Spleen (tissue), 11 donors: ENCODE data around the gene RASSF1. TPM values are rescaled to one million over a fixed set of nuclear protein-coding genes. Genes with fewer than 3 reads are reported as not detected.
A peak's percentile ranks its signal among the peaks of the same experiment; 100 is the strongest.

Source experiments
- DNase-seq: peaks from one replicate; pipeline ENCODE4 v3.0.0-alpha.2; 2020
- H3K27ac ChIP-seq, 8 donors: fragments of 200-600 bp; sonication (generic) in 7 of 8; 1 replicate in 4 of 8; 2 replicates in 4 of 8; pipeline versions ENCODE4 v1.5.0 to v1.8.0; 2016 to 2021; ENCODE audit warnings: inconsistent platforms in 4 of 8, mild to moderate bottlenecking in 4 of 8, moderate library complexity in 1 of 8
- H3K27me3 ChIP-seq, 7 donors: fragments of 200-600 bp; sonication (generic) in 6 of 7; replicated peaks in 1 of 7; 1 replicate in 4 of 7; 2 replicates in 3 of 7; pipeline versions ENCODE4 v1.5.0 to v1.8.0; 2016 to 2021; ENCODE audit warnings: inconsistent platforms in 3 of 7, mild to moderate bottlenecking in 1 of 7
- H3K36me3 ChIP-seq, 6 donors: fragments of 200-600 bp; sonication (generic) in 5 of 6; 1 replicate in 4 of 6; 2 replicates in 2 of 6; pipeline versions ENCODE4 v1.5.0 to v1.8.0; 2016 to 2021; ENCODE audit warnings: inconsistent platforms in 2 of 6
- H3K4me1 ChIP-seq, 6 donors: fragments of 200-600 bp; sonication (generic) in 5 of 6; 1 replicate in 3 of 6; 2 replicates in 3 of 6; pipeline versions ENCODE4 v1.5.0 to v1.8.0; 2016 to 2021; ENCODE audit warnings: inconsistent platforms in 3 of 6
- H3K4me3 ChIP-seq, 8 donors: fragments of 200-600 bp; sonication (generic) in 7 of 8; 1 replicate in 4 of 8; 2 replicates in 4 of 8; pipeline versions ENCODE4 v1.5.0 to v1.8.0; 2016 to 2021; ENCODE audit warnings: inconsistent platforms in 4 of 8, mild to moderate bottlenecking in 4 of 8, moderate library complexity in 2 of 8
- H3K9me3 ChIP-seq, 8 donors: fragments of 200-600 bp; sonication (generic) in 7 of 8; 1 replicate in 4 of 8; 2 replicates in 4 of 8; pipeline versions ENCODE4 v1.5.0 to v1.8.0; 2016 to 2021; ENCODE audit warnings: inconsistent platforms in 4 of 8
- POLR2A ChIP-seq, 3 donors: fragments of 450-650 bp; IDR thresholded peaks; one replicate each; pipeline ENCODE4 v1.5.1; 2017; ENCODE audit warnings: antibody characterized with exemption in 3 of 3, mild to moderate bottlenecking in 1 of 3
- POLR2AphosphoS5 ChIP-seq, 3 donors: sonication (generic); formaldehyde crosslinking; IDR thresholded peaks; one replicate each; pipeline ENCODE4 v1.5.1; 2017; ENCODE audit warnings: antibody characterized with exemption in 3 of 3
- WGBS, 5 donors: extraction: QIAGEN DNeasy Blood & Tissue Kit in 3 of 5; methylation state at CpG; one replicate each; pipeline versions ENCODE4 v1.1.5 to v1.1.7; 2013 to 2018; 5-methylcytosine and 5-hydroxymethylcytosine counted together
- intact Hi-C: fragments of 100-400 bp; cut with DNase I; formaldehyde crosslinking; loops from one replicate; pipeline ENCODE4 v1.15.0; 2023; ENCODE audit warnings: low total_unique reads
- polyA plus RNA-seq, 3 donors: library from polyadenylated mRNA; stranded (reverse); fragments of 200-250 nt; gene quantifications; one replicate each; pipeline ENCODE4 v1.2.1, GENCODE V29; 2013
- total RNA-seq, 7 donors: library from RNA; depleted of rRNA in 3 of 7; stranded (reverse); fragments of >200 nt in 3 of 7; fragmentation: NEBNext Ultra II Directional in 4 of 7; extraction: Animal tissue kit (Norgen Biotek cat#: 25700) in 4 of 7; gene quantifications; one replicate each; pipeline versions ENCODE4 v1.1.0 to v1.2.1, GENCODE V29; 2016 to 2021
- TF ChIP-seq, protein P1 (sequence below), 11 experiments: fragments of 200-600 bp in 7 of 11; fragments of 450-650 bp in 4 of 11; sonication (generic) in 4 of 11; IDR thresholded peaks in 8 of 11; conservative IDR thresholded peaks in 3 of 11; 1 replicate in 7 of 11; 2 replicates in 4 of 11; pipeline versions ENCODE4 v1.4.0 to v1.8.0; 2016 to 2021; ENCODE audit warnings: antibody characterized with exemption in 11 of 11, inconsistent platforms in 4 of 11, mild to moderate bottlenecking in 1 of 11
- donor health status: healthy with polysubstance abuse.
- donor health status: DM: no; HTN: no; CAD: no; lungs with moderate emphysema.
- donor health status: DM: no; HTN: no; CAD: no.
- donor health status: Bipolar disorder and iron deficiency.
- donor health status: healthy.
- donor health status: DM: no; HTN: no; CAD: no.
- donor health status: DM: yes; HTN: yes; CAD: no.

The RASSF1 gene
- total and polyA plus RNA-seq, 10 donors = 48.3 to 113 (median 64.7) TPM

DNA sequence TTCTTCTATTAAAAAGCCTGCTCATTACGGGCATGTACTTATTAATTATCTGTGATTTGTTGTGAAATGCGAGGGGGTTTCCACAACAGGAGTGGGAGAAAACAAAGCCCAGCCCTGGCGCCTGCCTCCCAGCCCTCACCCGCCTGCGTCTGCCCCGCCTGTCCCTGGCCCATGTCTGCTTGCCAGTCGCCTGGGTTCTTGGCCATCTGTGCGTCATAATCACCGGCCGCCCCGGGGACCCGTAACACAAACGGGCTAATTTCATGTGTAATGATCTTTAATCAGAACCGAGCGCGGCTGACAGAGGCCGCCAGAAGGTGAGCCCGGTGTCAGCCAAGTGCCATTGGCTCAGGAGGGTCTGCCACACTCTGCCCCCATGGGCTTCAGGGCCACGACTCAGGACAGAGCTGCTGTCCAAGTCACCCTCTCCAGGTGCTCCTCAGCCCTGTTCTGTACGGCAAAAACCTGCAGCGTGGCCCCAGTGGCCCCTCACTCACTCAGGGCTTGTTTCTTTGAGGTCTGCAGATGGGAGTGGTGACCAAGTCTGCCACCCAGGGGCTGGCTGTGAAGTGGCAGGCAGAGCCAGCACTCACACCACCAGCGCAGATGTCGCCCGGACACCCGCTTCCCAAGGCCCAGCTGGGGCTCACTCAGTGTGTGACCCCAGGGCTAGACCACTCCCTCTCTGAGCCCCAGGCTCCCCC, 47.5 kb upstream of the RASSF1 start:
- Histone ChIP-seq H3K9me3 (no peaks in the 10 kb centered on the region), H3K4me3 (no peak overlapping the region), H3K27me3 (no peaks in the 10 kb centered on the region), H3K4me1 (peaks cover 0 to 24% (median 9%) of the 10 kb centered on the region in 6 donors), H3K27ac (no peak overlapping the region), H3K36me3 (no peaks in the 10 kb centered on the region)
- no peak for DNase-seq
- TF ChIP-seq POLR2A (IDR thresholded peaks at IDR 0.05) (no peak), POLR2AphosphoS5 (IDR thresholded peaks at IDR 0.05) (no peak)
- TF ChIP-seq, protein P1, sequence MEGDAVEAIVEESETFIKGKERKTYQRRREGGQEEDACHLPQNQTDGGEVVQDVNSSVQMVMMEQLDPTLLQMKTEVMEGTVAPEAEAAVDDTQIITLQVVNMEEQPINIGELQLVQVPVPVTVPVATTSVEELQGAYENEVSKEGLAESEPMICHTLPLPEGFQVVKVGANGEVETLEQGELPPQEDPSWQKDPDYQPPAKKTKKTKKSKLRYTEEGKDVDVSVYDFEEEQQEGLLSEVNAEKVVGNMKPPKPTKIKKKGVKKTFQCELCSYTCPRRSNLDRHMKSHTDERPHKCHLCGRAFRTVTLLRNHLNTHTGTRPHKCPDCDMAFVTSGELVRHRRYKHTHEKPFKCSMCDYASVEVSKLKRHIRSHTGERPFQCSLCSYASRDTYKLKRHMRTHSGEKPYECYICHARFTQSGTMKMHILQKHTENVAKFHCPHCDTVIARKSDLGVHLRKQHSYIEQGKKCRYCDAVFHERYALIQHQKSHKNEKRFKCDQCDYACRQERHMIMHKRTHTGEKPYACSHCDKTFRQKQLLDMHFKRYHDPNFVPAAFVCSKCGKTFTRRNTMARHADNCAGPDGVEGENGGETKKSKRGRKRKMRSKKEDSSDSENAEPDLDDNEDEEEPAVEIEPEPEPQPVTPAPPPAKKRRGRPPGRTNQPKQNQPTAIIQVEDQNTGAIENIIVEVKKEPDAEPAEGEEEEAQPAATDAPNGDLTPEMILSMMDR (IDR thresholded peaks at IDR 0.05 in 8 of 11, conservative IDR thresholded peaks at IDR 0.05 in 3 of 11) = no peak
- WGBS, 5 donors = 81 to 87% (median 83%) methylated on average over 19 to 25 of the region's 25 CpGs
- intact Hi-C loops = no loop called here

DNA sequence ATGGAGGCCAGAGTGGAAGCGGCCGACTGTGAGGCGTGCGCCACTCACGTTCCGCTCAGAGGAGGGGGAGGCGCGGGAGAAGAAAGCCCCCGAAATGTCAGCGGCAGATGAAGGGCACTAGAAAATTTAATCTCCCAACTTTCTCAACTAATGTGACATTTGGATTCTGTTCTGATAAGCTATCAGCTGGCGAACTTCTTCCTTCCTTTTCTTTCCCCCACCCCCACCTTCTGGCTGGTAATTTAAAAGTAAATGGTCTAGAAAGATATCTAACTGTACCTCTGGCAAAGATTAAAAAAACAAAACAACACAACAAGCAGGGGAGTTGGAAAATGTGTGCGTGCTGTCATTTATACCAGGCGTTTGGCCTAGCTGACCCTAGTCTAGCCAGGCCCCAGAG, 45.1 kb upstream of the RASSF1 start:
- Histone ChIP-seq H3K27me3 (no peaks in the 10 kb centered on the region), H3K9me3 (no peaks in the 10 kb centered on the region), H3K36me3 (no peaks in the 10 kb centered on the region), H3K4me3 (no peak overlapping the region), H3K27ac (no peak overlapping the region), H3K4me1 (peaks cover 0 to 16% (median 7%) of the 10 kb centered on the region in 6 donors)
- WGBS, 5 donors = 29 to 53% (median 46%) methylated on average over 13 of the region's 13 CpGs
- intact Hi-C loops = no loop called here
- no peak for DNase-seq
- TF ChIP-seq, protein P1 (IDR thresholded peaks at IDR 0.05 in 8 of 11, conservative IDR thresholded peaks at IDR 0.05 in 3 of 11) = no peak
- no peak for TF ChIP-seq POLR2A (IDR thresholded peaks at IDR 0.05)
- no peak for TF ChIP-seq POLR2AphosphoS5 (IDR thresholded peaks at IDR 0.05)

DNA sequence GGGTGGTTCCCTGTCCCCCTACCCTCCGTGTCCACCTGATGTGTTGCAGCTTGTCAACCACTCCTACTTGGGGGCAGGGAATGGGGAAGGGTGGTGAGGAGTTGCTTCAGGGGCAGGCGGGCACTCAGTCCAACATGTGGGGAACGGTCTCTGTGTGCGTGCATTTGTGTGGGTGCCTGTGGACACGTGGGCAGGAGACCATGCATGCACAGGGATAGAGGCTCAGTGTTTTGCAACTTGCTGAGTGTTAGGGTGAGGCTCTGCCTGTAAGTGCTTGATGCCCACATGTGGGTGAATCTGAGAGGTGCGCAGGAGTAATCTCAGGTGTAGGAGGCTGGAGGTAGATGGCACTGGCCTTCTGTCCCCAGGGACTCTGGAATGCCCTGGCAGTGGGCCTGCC, 43.1 kb upstream of the RASSF1 start:
- intact Hi-C loops = no loop called here
- WGBS, 5 donors = 80 to 90% (median 86%) methylated on average over 6 of the region's 6 CpGs
- no peaks in the 10 kb centered on the region for H3K27me3 ChIP-seq

DNA sequence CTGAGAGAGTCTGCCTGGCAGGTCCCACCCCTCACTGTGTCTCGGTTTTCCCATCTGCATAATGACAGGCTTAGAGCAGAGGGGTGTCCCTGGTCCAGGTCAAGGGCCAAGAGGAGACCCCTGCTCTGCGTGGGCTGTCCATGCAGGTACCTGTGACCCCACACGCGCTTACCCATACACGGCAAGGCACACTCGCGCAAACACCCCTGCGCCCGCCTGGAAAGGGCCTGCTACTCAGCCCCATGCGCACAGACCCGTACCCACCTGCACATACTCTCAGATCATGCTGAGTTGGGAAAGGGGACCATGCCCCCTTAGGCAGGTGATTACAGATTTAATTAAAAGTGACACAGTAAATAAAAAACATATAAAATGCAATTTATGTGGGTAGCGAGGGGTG, 42.1 kb upstream of the RASSF1 start:
- no peaks in the 10 kb centered on the region for H3K9me3 ChIP-seq
- no peak for DNase-seq
- peaks cover 0 to 11% (median 2%) of the 10 kb centered on the region in 6 donors for H3K4me1 ChIP-seq
- peak overlapping the region in 6 of 8 donors; percentile 13 to 63 (median 22) for H3K27ac ChIP-seq
- TF ChIP-seq, protein P1 (IDR thresholded peaks at IDR 0.05 in 8 of 11, conservative IDR thresholded peaks at IDR 0.05 in 3 of 11) = no peak
- no peak for TF ChIP-seq POLR2A (IDR thresholded peaks at IDR 0.05)
- no peak for TF ChIP-seq POLR2AphosphoS5 (IDR thresholded peaks at IDR 0.05)
- intact Hi-C loops = no loop called here
- H3K4me3 ChIP-seq = no peak overlapping the region
- H3K27me3 ChIP-seq = no peaks in the 10 kb centered on the region
- 90 to 96% (median 93%) methylated on average over 10 to 12 of the region's 12 CpGs for WGBS, 5 donors
- no peaks in the 10 kb centered on the region for H3K36me3 ChIP-seq

More for the DNA sequence above, 43.1 kb upstream of the RASSF1 start:
- no peaks in the 10 kb centered on the region for H3K36me3 ChIP-seq
- TF ChIP-seq POLR2AphosphoS5 (IDR thresholded peaks at IDR 0.05) = no peak
- TF ChIP-seq, protein P1 (IDR thresholded peaks at IDR 0.05 in 8 of 11, conservative IDR thresholded peaks at IDR 0.05 in 3 of 11) = no peak
- H3K4me1 ChIP-seq = peaks cover 0 to 11% (median 2%) of the 10 kb centered on the region in 6 donors
- DNase-seq = no peak
- no peak overlapping the region for H3K4me3 ChIP-seq
- no peaks in the 10 kb centered on the region for H3K9me3 ChIP-seq
- peak overlapping the region in 2 of 8 donors; percentile 48 to 63 for H3K27ac ChIP-seq
